ENCODE measurements around the gene LETMD1.

The LETMD1 gene

DNA sequence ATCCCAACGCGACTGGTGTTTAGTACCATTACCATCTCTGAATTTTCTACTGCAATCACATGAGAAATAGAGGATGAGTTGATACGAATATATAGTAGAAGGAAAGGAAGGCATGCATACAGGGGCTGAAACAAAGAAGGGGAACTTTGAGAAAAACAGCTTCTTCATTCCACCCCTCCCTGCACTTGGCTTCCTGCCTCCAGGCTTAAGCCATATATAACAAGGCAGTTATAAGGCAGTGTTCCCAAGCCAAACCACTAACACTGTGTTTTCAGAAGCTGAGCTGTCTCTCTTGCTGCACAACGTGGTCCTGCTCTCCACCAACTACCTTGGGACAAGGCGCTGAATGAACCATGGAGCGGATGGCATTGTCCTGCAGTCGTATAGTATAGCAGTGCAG lies 11.0 kb downstream of the LETMD1 start:
- Histone ChIP-seq H3K9ac (ENCODE audit: low read length) (no peak overlapping the region), H3K36me3 (replicated peaks; ENCODE audit: insufficient read depth, low read length) (peaks cover 2% of the 10 kb centered on the region), H3K4me1 (ENCODE audit: low read length) (no peaks in the 10 kb centered on the region), H3F3A (ENCODE audit: insufficient read depth, low read length) (no peaks in the 10 kb centered on the region), H3K9me2 (replicated peaks; ENCODE audit: insufficient read depth, low read length) (no peaks in the 10 kb centered on the region), H3K4me2 (ENCODE audit: low read depth, low read length) (no peak overlapping the region), H2AFZ (ENCODE audit: low read length) (no peak overlapping the region), H3K27me3 (replicated peaks; ENCODE audit: insufficient read depth, low read length) (no peaks in the 10 kb centered on the region), H3K4me3 (ENCODE audit: low read length) (no peak overlapping the region), H3K27ac (ENCODE audit: low read length) (no peak overlapping the region), H3K79me2 (ENCODE audit: low read length) (no peaks in the 10 kb centered on the region), H3K9me3 (replicated peaks; ENCODE audit: insufficient read depth, low read length) (no peaks in the 10 kb centered on the region), H4K20me1 (ENCODE audit: insufficient read depth, low read length) (no peaks in the 10 kb centered on the region)
- DNase-seq, result no peak
- TF ChIP-seq, protein P1, sequence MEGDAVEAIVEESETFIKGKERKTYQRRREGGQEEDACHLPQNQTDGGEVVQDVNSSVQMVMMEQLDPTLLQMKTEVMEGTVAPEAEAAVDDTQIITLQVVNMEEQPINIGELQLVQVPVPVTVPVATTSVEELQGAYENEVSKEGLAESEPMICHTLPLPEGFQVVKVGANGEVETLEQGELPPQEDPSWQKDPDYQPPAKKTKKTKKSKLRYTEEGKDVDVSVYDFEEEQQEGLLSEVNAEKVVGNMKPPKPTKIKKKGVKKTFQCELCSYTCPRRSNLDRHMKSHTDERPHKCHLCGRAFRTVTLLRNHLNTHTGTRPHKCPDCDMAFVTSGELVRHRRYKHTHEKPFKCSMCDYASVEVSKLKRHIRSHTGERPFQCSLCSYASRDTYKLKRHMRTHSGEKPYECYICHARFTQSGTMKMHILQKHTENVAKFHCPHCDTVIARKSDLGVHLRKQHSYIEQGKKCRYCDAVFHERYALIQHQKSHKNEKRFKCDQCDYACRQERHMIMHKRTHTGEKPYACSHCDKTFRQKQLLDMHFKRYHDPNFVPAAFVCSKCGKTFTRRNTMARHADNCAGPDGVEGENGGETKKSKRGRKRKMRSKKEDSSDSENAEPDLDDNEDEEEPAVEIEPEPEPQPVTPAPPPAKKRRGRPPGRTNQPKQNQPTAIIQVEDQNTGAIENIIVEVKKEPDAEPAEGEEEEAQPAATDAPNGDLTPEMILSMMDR (IDR thresholded peaks at IDR 0.05; ENCODE audit: low read length), result no peak
- no peak for TF ChIP-seq EZH2 (optimal IDR thresholded peaks at IDR 0.05; ENCODE audit: low read depth, low read length)
- TF ChIP-seq EZH2phosphoT487 (IDR thresholded peaks at IDR 0.05; ENCODE audit: low read length), result no peak

DNA sequence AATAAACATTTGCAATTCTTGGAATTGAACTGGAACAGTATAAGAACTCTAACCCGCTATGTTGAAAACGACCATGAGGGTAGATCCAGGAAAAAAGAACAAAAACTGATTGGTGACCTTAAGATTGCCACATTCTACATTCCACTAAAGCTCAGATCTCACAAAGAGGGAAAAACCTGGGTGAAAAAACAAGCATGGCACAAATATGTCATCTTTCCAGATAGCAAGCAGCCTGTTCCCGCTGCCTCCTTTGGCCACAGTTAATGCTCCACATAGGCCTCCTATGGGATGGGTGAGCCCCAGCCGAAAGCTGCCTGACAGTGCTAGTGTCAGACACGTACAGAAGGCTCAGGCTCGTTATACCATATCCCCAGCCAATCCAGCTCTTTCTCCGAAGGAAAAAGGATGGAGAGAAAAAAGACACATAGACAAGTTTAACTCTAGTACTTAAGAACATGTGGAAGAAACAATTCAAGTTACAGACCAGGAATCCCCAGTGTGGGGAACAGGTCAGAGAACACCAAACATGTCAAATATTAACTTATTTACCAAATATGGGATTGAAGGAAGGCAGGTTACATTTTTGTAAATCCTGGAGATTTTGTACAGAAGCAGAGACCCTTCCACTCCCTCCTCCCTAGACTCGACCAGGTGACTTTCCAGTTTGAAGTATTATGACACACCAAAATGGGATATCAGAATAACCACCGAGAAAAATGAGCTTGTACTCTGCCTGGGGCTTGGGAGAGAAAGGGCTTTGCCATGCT lies 14.7 kb downstream of the LETMD1 start:
- no peaks in the 10 kb centered on the region for H3K9me2 ChIP-seq (replicated peaks; ENCODE audit: insufficient read depth, low read length)
- H3K27me3 ChIP-seq (replicated peaks; ENCODE audit: insufficient read depth, low read length), result no peaks in the 10 kb centered on the region
- H2AFZ ChIP-seq (ENCODE audit: low read length), result no peak overlapping the region
- H4K20me1 ChIP-seq (ENCODE audit: insufficient read depth, low read length), result no peaks in the 10 kb centered on the region
- TF ChIP-seq EZH2 (optimal IDR thresholded peaks at IDR 0.05; ENCODE audit: low read depth, low read length), result no peak
- TF ChIP-seq, protein P1 (IDR thresholded peaks at IDR 0.05; ENCODE audit: low read length), result no peak
- TF ChIP-seq EZH2phosphoT487 (IDR thresholded peaks at IDR 0.05; ENCODE audit: low read length), result no peak
- H3K79me2 ChIP-seq (ENCODE audit: low read length), result no peaks in the 10 kb centered on the region
- H3K9me3 ChIP-seq (replicated peaks; ENCODE audit: insufficient read depth, low read length), result no peaks in the 10 kb centered on the region
- no peak overlapping the region for H3K4me3 ChIP-seq (ENCODE audit: low read length)
- H3K4me1 ChIP-seq (ENCODE audit: low read length), result no peaks in the 10 kb centered on the region
- H3K9ac ChIP-seq (ENCODE audit: low read length), result no peak overlapping the region
- no peak for DNase-seq
- H3K36me3 ChIP-seq (replicated peaks; ENCODE audit: insufficient read depth, low read length), result no peaks in the 10 kb centered on the region; the same call in 1 of the 2 replicates
- H3F3A ChIP-seq (ENCODE audit: insufficient read depth, low read length), result peaks cover 5% of the 10 kb centered on the region; the same call in 1 of the 2 replicates
- no peak overlapping the region for H3K4me2 ChIP-seq (ENCODE audit: low read depth, low read length)
- no peak overlapping the region for H3K27ac ChIP-seq (ENCODE audit: low read length)

DNA sequence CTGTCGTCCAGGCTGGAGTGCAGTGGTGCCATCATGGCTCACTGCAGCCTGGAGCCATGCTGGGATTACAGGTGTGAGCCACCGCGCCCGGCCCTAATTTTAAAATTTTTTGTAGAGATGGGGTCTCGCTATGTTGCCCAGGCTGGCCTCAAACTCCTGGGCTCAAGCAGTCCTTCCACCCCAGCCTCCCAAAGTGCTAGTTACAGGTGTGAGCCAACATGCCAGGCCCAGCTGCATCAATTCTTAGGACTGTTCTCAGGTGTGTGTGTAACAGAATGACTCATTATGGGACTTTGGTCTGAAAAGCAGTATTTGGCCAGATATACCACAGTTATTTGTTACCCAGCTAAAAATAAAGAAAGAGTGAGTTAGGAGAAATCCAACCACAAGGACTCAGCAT lies 17.4 kb downstream of the LETMD1 start:
- no peak overlapping the region for H2AFZ ChIP-seq (ENCODE audit: low read length)
- TF ChIP-seq EZH2phosphoT487 (IDR thresholded peaks at IDR 0.05; ENCODE audit: low read length) (no peak), EZH2 (optimal IDR thresholded peaks at IDR 0.05; ENCODE audit: low read depth, low read length) (no peak)
- TF ChIP-seq, protein P1 (IDR thresholded peaks at IDR 0.05; ENCODE audit: low read length), result no peak
- H4K20me1 ChIP-seq (ENCODE audit: insufficient read depth, low read length), result no peaks in the 10 kb centered on the region
- no peak overlapping the region for H3K4me3 ChIP-seq (ENCODE audit: low read length)
- H3K27ac ChIP-seq (ENCODE audit: low read length), result no peak overlapping the region
- no peaks in the 10 kb centered on the region for H3K4me1 ChIP-seq (ENCODE audit: low read length)
- no peaks in the 10 kb centered on the region for H3K9me3 ChIP-seq (replicated peaks; ENCODE audit: insufficient read depth, low read length)
- no peaks in the 10 kb centered on the region for H3K27me3 ChIP-seq (replicated peaks; ENCODE audit: insufficient read depth, low read length)
- no peaks in the 10 kb centered on the region for H3K9me2 ChIP-seq (replicated peaks; ENCODE audit: insufficient read depth, low read length)
- peaks cover 5% of the 10 kb centered on the region; the same call in 1 of the 2 replicates for H3F3A ChIP-seq (ENCODE audit: insufficient read depth, low read length)
- no peaks in the 10 kb centered on the region; the same call in 1 of the 2 replicates for H3K36me3 ChIP-seq (replicated peaks; ENCODE audit: insufficient read depth, low read length)
- DNase-seq, result no peak
- no peak overlapping the region for H3K9ac ChIP-seq (ENCODE audit: low read length)
- no peaks in the 10 kb centered on the region for H3K79me2 ChIP-seq (ENCODE audit: low read length)
- no peak overlapping the region for H3K4me2 ChIP-seq (ENCODE audit: low read depth, low read length)

Data from MM.1S (cell line).